Measurements from ENCODE around the gene AKR1B15.
A peak's percentile ranks its signal among the peaks of the same experiment; 100 is the strongest.

Gene AKR1B15

DNA sequence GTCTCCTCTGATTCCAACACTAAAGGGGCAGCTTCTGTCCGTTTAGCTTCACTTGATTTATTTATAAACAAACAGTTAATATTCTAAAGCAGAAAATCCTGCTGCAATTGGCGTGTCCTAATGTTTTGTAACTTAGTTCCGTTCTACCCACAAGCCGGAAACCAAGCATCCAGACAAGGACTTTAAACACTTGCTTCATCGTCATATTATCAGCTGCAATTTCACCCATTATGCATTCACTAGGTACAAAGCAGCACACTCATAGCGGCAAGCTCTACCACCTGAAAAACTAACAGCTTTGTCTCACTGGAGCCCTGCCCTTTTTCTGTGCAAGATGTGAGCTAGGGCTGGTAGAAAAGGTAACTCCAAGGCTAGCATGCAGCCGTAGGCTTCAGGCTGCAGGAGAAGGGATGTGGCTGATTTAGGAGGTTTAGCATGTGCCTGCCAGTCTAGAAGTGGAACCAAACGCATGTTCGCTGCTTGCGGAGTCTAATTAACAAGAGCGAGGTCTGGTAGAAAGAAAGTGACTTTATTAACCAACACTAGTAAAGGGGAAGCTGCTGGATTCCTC is 54.1 kb downstream of the AKR1B15 start:
- in situ Hi-C loops (cut with MboI; ENCODE audit: low pct_unique_long_range_greater_than_20kb, low sequenced_read_pairs), result no loop called here
- no peak for DNase-seq

DNA sequence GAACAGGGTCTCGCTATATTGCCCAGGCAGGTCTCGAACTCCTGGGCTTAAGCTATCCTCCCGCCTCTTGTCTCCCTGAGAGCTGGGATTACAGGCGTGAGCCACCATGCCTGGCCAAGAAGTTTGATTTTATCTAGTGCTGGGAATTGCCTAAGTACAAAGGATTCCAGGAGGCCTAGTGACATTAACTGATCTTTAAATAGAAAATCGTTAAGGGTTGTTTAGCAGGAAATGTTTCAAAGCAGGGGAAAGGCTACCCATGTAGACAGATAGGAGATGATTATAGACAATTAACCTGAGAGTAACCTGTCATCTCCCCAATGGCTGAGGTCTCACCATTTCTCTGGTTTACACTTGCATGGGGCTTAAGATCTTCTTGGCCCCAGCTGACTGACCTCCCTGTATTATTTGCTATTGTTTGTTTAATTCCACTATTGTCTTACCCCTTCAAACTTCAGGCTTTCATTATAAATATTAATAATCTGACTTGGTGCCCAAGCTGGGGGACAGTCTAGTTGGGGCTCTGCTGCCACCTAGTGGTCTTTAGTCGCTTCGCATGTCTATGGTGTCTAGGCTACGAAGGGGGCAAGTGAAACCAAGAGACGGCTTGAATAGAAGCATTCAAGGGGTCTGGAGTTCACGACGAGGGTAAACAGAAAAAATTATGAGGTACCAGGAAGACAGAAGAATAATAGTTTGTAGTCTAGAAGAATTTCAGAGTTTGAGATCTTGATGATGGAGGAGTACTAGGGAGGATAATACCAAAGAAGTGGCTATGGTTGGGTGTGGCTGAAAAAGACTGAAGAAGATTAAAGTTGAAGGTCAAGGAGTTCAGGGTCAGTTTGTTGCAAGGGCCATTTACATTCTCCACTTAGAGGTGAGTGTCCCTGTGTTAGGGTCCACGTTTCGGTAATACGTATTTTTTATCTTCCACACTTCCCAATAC is 57.3 kb downstream of the AKR1B15 start:
- in situ Hi-C loops (cut with MboI; ENCODE audit: low pct_unique_long_range_greater_than_20kb, low sequenced_read_pairs), result no loop called here
- peak; percentile 49 for DNase-seq

DNA sequence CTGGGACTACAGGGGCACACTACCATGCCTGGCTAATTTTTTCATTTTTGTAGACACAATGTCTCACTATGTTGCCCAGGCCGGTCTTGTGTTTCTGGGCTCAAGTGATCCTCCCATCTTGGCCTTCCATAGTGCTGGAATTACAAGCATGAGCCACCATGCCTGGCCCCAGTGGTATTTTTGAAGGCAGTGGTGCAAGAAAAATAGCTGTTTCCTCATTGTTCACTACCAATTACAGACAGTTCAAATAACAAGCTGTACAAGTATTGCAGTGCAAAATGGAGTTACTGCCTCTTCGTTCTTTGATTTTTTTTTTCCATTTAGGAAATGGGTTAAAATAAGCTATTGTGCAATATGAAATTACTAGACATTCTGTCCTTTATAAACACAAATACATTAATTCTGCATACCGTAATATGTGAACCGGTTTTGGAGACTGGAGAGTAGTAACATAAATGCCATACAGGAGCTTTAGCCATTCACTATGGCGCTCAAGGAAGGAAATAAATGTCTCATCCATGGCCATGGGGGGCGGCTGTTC is 62.8 kb downstream of the AKR1B15 start:
- no peak for DNase-seq
- in situ Hi-C loops (cut with MboI; ENCODE audit: low pct_unique_long_range_greater_than_20kb, low sequenced_read_pairs), result no loop called here

DNA sequence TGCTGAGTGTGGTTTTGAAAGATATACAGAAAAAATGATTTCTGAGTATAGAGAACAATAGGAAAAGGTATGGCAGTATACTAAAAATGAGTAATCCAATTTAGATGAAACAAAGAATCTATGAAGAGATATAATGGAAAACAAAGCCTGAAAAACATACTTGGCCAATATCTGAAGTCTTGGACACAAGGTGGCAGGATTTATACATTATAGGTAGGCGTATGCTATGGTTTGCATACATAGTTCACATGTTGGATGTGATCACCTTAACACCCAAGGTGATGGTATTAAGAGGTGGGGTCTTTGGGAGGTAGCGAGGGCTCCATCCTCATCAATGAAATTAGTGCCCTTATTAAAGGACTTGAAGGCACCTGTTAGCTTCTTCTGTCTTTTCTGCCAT is 63.3 kb downstream of the AKR1B15 start:
- no peak for DNase-seq
- in situ Hi-C loops (cut with MboI; ENCODE audit: low pct_unique_long_range_greater_than_20kb, low sequenced_read_pairs), result no loop called here

DNA sequence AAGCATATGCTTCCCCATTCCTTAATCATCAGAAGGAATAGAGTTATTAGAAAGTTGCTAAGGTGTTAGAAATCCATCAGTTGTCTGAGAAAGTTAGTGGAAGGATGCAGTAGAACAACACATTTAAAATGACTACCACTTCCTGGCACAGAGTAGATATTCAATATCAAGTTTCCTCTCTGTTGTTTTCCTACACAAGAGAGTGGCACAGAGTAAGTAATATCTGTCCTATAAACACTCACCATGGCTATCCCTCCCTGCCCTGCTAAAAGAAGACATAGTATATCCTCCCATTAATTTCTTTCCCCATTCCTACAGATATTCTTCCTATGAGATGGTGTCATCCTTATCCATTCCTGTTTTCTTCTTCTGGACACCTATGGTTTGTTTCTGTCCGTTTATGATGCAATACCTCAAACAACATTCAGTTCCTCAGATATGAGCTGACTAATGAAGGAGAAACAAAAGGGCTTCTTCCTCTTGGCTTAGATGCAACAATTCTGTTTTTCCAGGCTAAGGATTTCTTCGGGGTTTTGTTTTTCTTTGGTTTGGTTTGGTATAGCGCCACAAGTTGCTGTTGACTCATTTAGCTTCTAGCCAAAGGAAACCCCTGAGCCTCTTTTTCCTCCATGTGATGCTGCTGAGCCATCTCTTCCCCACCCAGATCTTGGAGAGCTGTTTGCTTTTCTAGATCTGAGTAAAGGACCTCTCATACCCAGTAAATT is 64.9 kb downstream of the AKR1B15 start:
- DNase-seq, result no peak
- in situ Hi-C loops (cut with MboI; ENCODE audit: low pct_unique_long_range_greater_than_20kb, low sequenced_read_pairs), result no loop called here

DNA sequence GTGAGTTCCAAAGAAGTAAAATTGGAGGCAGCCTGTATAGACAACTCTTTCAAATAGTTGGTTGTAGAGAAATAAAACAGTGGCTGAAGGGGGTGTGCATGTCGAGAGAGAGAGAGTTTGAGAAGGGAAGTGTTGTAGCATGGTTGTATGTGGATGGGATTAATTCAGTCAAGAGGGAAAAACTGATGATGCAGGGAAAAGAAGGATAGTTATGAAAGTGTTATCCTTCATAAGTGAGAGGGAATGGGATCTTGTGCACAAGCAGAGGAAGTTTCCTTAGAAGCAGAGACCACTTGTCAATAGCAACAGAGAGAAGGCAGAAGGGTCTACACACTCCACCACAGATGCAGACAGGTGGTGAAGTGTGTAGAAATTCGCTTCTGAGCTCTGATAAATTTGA is 67.7 kb downstream of the AKR1B15 start:
- DNase-seq, result no peak
- in situ Hi-C loops (cut with MboI; ENCODE audit: low pct_unique_long_range_greater_than_20kb, low sequenced_read_pairs), result no loop called here

DNA sequence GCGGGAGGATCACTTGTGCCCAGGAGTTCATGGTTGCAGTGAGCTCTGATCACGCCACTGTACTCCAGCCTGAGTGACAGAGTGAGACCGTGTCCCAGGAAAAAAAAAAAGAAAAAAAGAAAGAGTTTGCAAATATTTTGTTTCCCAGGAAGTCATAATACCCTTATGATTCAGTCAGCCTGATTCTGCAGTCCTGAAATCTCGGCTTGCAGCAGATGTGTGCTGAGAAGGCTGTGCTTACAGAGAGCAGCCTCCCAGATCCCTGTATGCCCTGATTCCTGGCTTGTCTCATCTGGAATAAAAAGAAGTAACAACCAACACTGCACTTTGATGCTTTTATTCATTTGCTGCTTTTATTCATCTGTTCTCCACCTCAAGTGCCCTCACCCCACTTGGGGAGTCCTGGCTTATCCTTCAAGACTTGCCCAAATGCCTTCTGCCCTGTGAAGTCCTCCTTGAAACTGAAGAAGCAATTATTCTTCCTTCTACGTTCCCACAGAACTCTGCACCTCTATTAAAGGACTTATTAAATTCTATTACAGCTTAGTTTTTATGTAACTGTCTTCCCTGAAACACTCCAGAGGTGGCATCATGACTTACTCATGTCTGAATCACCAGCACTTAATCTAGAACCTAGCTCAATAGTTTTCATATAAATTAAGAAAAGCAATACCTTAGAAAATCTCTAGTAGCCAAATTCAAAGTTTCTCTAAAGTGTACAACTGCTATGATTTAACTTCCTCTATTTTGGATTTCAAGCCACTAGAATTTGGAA is 70.0 kb downstream of the AKR1B15 start:
- DNase-seq, result no peak
- in situ Hi-C loops (cut with MboI; ENCODE audit: low pct_unique_long_range_greater_than_20kb, low sequenced_read_pairs), result no loop called here

DNA sequence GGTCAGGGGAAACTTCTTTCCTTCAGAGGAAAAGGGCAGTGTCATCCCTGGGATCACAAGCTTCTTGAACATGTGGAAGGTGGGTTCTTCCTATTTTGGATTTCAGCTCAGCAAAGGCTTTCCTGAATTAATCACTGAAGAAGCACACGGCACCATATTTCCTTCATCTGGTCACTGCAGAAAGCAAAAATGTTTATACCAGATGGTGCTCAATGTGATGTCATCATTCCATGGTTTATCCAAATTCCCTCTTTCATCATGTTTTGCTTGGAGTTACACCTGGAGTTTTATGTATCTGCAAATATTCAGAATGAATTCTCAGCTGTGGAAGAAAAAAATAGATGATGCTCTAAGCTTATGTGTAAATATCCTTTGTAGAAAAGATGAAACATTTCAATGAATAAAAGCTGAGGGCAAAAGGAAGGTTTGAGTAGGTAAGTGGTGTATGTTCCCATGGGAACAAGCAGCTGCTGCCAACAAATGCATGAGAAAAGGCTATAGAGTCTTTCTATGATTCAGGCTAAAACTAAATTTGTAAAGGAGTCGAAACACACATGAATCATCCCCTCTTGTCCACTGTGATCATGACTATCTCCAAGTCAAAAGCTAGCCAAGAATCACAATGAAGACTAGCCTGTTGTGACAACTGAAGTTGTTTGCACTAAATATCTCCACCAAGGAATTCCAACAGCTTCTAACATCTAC is 70.9 kb downstream of the AKR1B15 start:
- no peak for DNase-seq

DNA sequence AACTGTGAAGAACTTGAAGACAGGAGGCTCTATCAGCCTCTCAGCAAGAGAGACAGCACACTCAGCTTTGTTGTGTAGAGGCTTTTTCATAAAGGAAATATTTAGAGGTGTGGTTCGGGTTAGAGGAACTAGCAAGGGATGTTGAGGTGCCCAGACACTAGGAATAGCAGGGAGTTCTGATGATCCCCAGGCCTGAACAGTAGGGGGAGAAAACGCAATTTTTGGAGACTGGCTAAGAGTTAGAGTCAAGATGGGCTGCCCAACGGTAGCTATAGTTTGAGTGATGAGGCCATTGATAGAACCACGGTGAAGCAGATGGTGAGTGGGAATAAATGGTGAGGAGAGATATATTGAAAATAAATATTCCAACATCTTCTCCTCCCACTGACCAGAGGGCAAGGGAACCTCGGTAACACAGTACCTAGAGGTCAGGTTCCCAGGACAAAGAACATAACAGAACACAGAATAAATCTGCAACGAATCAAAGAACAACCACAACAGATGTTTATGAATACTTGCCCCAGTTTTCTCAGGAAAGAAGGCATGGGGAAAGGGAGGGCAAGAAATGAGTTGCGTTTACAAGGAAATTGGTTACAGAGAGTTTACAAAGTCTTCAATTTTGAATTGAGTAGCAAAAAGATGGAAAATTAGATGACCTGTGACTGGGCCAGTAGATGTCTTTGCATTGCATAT is 73.5 kb downstream of the AKR1B15 start:
- in situ Hi-C loops (cut with MboI; ENCODE audit: low pct_unique_long_range_greater_than_20kb, low sequenced_read_pairs), result no loop called here
- DNase-seq, result no peak

More for the DNA sequence above, 70.9 kb downstream of the AKR1B15 start:
- in situ Hi-C loops (cut with MboI; ENCODE audit: low pct_unique_long_range_greater_than_20kb, low sequenced_read_pairs), result no loop called here

DNA sequence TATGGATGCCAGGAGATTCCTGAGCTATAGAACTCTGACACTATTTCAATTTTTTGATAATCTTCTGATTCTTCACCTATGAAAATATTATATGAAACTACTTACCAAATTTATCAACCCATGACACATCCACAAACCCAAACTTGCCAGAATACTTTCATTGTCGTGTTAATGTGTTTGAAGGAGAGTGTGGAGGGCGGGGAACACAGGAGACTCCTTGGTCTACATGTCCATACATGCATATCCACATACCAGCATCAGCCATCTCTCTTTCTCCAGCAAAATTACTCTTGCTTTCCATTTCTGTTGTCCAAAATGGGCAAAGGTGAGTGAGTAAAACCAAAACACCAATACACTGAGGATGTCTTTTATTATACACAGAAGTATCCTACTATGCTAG is 74.3 kb downstream of the AKR1B15 start:
- DNase-seq, result no peak
- in situ Hi-C loops (cut with MboI; ENCODE audit: low pct_unique_long_range_greater_than_20kb, low sequenced_read_pairs), result no loop called here

DNA sequence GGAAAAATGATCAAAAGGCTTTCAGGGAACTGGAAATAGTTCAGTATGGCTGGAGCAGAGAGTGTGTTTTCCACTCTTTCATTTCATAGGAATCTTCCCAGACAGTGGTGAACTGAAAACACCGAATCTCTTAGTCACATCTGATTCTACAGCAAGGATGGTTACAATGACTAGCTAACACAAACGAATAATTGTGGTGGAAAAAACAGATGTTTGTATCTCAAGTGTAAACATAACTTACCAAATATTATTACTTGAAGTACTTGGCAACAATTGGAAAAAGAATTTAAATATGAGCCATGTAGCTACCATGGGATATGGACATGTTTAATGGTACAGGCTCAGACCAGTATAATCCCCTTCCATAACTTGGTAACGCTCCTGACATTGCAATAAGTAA is 76.6 kb downstream of the AKR1B15 start:
- no peak for DNase-seq

DNA sequence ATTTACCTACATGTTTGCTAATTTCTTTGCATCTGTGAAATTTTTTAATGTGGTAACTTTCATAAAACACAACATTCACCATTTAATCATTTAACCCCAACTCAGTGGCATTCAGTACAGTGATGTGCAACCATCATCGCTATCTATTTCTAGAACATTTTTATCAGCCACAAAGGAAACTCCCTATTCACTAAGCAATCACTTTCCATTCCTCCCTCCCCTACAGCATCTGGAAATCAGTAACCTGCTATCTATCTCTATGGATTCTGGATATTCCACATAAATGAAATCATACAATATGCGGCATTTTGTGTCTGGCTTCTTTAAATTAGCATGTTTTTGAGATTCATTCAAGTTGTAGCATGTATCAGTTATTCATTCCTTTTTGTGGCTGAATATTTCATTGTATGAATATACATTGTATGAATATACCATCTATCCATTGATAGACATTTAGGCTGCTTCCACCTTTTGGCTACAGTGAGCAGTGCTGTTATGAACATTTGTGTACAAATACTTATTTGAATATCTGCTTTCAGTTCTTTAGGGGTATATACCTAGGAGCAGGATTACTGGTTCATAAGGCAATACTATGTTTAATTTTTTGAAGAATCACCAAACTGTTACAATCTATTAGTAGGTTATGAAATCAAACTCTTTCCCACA is 78.3 kb downstream of the AKR1B15 start:
- in situ Hi-C loops (cut with MboI; ENCODE audit: low pct_unique_long_range_greater_than_20kb, low sequenced_read_pairs), result no loop called here
- DNase-seq, result no peak

More for the DNA sequence above, 76.6 kb downstream of the AKR1B15 start:
- in situ Hi-C loops (cut with MboI; ENCODE audit: low pct_unique_long_range_greater_than_20kb, low sequenced_read_pairs), result no loop called here

DNA sequence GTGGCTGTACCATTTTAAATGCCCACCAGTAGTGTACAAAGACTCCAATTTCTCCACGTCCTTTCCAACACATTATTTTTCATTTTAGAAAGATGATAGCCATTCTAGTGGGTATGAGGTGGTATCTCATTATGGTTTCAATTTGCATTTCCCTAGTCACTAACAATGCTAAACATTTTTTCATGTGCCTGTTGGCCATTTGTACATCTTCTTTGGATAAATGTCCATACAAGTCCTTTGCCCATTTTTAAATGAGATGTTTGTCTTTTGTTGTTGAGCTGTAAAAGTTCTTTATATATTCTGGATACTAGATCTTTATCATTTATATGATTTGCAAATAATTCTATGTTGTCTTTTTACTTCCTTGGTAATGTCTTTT is 78.9 kb downstream of the AKR1B15 start:
- DNase-seq, result no peak
- in situ Hi-C loops (cut with MboI; ENCODE audit: low pct_unique_long_range_greater_than_20kb, low sequenced_read_pairs), result no loop called here

DNA sequence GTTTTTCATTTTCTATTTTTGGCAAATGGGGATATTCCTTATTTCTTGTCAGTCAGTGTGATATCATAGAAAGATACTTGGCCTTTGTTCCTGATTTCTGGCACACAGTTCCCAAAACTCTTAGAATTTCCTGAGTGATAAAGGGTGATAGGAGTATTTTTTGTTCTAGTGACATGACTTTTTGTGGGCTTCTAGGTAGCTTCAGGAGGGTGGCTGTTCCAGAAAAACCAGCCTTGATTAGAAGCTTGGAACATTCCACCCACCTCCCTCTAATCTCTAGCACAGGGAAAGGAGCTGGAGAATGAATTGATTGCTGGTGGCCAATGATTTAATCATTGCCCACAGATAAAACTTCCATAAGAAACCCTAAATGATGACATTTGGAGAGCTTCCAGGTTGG is 80.5 kb downstream of the AKR1B15 start:
- in situ Hi-C loops (cut with MboI; ENCODE audit: low pct_unique_long_range_greater_than_20kb, low sequenced_read_pairs), result no loop called here
- no peak for DNase-seq

Data from KBM-7 (cell line).